ENCODE measurements around the gene ADD1. TPM values are rescaled to one million over a fixed set of nuclear protein-coding genes. Genes with fewer than 3 reads are reported as not detected.
A peak's percentile ranks its signal among the peaks of the same experiment; 100 is the strongest.

Gene ADD1
- total RNA-seq, 4 donors from 2014 or later, result 122 to 299 (median 196) TPM

DNA sequence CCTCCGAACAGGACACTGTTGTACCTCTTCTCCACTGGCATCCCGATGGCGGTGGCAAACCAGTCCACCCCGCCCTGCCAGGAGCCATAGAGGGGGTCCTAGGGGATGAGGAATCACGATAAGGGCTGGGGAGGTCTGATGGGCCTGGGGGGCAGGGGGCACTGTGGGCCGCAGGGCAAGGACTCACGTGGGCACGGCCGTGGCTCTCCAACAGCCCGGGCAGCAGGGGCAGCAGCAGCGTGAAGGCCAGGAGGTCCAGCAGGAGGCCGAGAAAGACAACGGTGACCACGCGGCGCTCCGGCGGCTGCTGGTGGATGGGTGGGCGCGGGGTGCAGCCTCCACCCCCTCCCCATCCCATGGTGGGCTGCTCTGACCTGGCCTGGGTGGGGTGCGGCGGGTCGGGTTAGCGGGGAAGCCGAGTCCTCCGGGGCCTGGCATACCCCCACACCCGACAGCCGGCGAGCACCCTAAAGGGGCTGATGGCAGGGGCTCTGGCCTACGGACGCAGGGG, 90.0 kb downstream of the ADD1 start:
- Histone ChIP-seq H3K9me3 (no peaks in the 10 kb centered on the region), H3K36me3 (peaks cover 44% of the 10 kb centered on the region), H3K27me3 (no peaks in the 10 kb centered on the region), H3K4me3 (peak overlapping the region; percentile 89), H3K4me1 (peaks cover 63% of the 10 kb centered on the region), H3K27ac (peak overlapping the region; percentile 89)
- TF ChIP-seq EP300 (IDR thresholded peaks at IDR 0.05), result no peak
- DNase-seq (ENCODE audit: low spot score in 2 of 2), result peak; percentile 80 to 83
- WGBS, result 30% methylated on average over 2 of the region's 31 CpGs

DNA sequence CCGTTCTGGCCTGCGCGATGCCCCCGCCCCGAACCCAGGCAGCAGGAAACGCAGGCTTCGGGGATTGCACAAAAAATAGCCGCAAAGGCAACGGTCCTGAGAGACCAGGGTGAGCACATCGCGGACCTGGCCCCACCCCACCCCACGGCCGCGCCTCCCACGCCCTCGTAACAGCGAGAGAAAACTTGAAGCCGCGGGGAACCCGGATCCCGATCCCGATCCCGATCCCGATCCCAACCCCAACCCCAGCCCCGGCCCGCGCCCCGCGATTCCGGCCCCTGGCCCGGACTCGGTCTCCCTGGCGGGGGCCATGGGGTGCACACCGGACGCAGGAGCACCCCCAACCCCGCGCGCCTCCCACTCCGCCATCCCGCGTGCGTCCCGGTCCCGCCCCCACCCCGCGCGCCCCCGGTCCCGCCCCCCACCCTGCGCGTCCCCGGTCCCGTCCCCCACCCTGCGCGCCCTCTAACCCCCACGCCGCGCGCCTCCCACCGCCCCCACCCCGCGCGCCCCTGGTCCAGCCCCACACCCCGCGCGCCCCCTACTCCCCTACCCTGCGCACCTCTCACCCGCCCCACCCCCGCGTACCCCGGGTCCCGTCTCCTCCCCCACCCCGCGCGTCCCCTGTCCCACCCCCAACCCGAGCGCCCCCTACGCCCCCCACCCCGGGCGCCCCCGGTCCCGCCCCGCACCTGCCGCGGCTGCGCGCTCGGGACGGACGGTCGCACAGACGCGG, 90.6 kb downstream of the ADD1 start:
- Histone ChIP-seq H3K36me3 (peaks cover 44% of the 10 kb centered on the region), H3K9me3 (no peaks in the 10 kb centered on the region), H3K4me1 (peaks cover 63% of the 10 kb centered on the region), H3K4me3 (peak overlapping the region; percentile 89), H3K27ac (peak overlapping the region; percentile 89), H3K27me3 (no peaks in the 10 kb centered on the region)
- peak; percentile 87 to 90 for DNase-seq (ENCODE audit: low spot score in 2 of 2)
- TF ChIP-seq POLR2AphosphoS5 (IDR thresholded peaks at IDR 0.05) (no peak), EP300 (IDR thresholded peaks at IDR 0.05) (no peak), POLR2A (IDR thresholded peaks at IDR 0.05) (no peak)
- TF ChIP-seq, protein P1, sequence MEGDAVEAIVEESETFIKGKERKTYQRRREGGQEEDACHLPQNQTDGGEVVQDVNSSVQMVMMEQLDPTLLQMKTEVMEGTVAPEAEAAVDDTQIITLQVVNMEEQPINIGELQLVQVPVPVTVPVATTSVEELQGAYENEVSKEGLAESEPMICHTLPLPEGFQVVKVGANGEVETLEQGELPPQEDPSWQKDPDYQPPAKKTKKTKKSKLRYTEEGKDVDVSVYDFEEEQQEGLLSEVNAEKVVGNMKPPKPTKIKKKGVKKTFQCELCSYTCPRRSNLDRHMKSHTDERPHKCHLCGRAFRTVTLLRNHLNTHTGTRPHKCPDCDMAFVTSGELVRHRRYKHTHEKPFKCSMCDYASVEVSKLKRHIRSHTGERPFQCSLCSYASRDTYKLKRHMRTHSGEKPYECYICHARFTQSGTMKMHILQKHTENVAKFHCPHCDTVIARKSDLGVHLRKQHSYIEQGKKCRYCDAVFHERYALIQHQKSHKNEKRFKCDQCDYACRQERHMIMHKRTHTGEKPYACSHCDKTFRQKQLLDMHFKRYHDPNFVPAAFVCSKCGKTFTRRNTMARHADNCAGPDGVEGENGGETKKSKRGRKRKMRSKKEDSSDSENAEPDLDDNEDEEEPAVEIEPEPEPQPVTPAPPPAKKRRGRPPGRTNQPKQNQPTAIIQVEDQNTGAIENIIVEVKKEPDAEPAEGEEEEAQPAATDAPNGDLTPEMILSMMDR (IDR thresholded peaks at IDR 0.05), result no peak
- 3% methylated on average over 24 of the region's 93 CpGs for WGBS

DNA sequence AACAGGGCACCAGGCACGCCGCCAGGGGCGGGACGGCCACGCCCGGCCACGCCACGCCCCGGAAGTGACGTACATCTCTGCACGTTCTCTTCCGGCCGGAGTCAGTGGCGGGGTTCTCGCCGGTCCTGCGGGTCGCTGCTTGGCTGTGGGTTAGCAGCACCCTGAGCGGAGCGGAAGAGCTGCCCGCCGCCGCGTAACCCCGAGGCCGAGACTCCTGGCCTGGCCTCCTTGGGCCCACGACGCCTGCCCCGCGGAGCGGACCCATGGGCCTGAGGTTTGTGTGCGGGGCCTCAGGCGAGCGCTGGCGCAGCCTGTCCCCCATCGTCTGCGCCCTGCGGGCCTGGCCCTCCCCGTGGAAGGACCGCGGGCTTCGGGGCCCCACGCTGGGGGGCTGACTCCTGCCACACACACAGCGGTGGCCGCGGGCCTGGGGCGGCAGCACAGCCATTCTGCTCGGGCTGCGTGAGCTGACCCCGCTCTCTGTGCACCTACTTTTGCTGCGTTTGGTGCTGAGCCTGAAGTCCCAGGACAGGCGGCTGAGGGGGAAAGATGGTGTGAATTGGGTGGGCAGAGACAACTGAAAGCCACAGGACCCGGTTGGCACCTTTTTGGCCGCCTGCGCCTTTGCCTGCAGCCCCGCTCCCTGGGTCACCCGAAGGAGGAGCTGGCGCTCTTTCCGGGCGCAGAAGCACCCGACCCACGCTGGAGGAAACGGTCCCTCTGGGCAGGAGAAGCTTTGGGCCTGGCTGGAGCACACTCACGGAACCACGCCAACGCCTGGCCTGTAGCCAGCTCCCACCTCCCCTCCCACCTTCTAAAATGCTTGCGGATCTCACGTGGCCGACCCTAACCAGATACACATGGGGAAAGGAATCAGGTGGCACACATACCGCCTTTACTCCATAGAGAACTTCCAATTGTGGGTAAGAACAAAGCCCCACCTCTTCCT, 91.4 kb downstream of the ADD1 start:
- peak overlapping the region; percentile 89 for H3K27ac ChIP-seq
- TF ChIP-seq POLR2AphosphoS5 (IDR thresholded peaks at IDR 0.05), result peak; percentile 74 to 92 (median 83)
- TF ChIP-seq, protein P1 (IDR thresholded peaks at IDR 0.05), result no peak
- peak; percentile 62 to 82 for TF ChIP-seq POLR2A (IDR thresholded peaks at IDR 0.05)
- no peak for TF ChIP-seq EP300 (IDR thresholded peaks at IDR 0.05)
- no peaks in the 10 kb centered on the region for H3K9me3 ChIP-seq
- peak; percentile 96 to 97 for DNase-seq (ENCODE audit: low spot score in 2 of 2)
- WGBS, result 0% methylated on average over 16 of the region's 70 CpGs
- peak overlapping the region; percentile 89 for H3K4me3 ChIP-seq
- H3K36me3 ChIP-seq, result peaks cover 44% of the 10 kb centered on the region
- H3K27me3 ChIP-seq, result no peaks in the 10 kb centered on the region
- H3K4me1 ChIP-seq, result peaks cover 63% of the 10 kb centered on the region

DNA sequence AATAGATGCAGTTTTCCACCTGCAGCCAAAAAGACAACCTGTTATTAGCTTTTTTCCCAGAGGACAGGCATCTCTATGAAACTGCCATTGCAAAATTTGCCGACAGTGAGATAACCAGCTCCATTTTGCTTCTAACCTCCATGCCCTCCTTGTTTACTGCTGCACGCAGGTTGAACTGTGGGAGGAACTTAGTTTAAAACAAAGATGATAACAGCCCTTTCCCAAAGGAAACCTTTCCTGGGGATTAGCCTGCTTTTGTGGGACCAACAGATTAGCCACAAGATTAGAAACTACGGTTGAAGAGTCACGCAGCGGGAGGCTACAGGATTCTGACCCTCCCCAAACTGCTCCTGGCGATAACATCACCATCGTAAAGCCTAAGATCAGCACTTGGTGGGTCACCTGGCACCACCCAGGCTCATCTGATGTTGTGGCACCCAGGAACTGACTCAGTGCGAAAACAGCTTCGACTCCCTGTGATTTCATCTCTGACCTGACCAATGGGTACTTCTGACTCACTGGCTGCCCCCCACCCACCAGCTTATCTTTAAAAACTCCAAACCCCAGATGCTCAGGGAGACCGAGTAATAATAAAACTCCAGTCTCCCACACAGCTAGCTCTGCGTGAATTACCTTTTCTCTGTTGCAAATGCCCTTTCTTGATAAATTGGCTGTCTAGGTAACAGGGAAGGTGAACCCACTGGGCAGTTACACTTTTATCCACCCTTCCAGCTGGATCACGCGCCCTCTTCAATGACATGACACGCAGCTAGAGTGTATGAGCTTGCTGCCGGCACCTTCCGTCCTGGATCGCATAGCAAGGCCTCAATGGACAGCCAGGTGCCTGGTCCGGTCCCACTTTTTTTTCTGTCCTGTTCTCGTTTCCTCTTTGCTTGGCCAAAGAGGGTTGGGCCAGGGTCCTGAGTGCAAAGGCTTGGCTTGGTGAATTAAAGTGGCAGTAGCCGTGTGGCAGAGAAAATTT, 92.4 kb downstream of the ADD1 start:
- TF ChIP-seq, protein P1 (IDR thresholded peaks at IDR 0.05), result no peak
- TF ChIP-seq POLR2A (IDR thresholded peaks at IDR 0.05), result no peak
- TF ChIP-seq POLR2AphosphoS5 (IDR thresholded peaks at IDR 0.05), result no peak
- no peak for TF ChIP-seq EP300 (IDR thresholded peaks at IDR 0.05)
- no peaks in the 10 kb centered on the region for H3K27me3 ChIP-seq
- 74% methylated on average over 20 of the region's 20 CpGs for WGBS
- peaks cover 44% of the 10 kb centered on the region for H3K36me3 ChIP-seq
- peak overlapping the region; percentile 89 for H3K4me3 ChIP-seq
- H3K9me3 ChIP-seq, result no peaks in the 10 kb centered on the region
- peaks cover 58% of the 10 kb centered on the region for H3K4me1 ChIP-seq
- H3K27ac ChIP-seq, result peak overlapping the region; percentile 89
- peak; percentile 60 to 78 for DNase-seq (ENCODE audit: low spot score in 2 of 2)

DNA sequence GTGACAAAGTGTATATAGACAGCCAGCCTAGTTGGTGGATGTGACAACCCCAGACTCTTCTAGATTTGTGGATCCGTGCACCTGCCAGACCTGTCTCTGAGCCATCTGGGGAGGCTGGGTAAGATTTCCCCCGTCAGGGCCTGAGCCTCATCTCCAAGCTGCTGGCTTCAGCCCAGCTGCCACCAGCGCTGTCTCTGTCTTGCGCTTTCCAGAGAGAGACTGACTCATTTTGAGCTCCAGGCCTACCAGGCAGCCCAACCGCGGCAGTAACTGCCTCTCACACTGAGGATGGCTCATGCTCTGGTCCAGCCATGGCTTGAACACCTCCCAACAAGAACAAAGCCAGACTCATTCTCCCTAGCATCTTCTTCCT, 93.1 kb downstream of the ADD1 start:
- peaks cover 52% of the 10 kb centered on the region for H3K4me1 ChIP-seq
- peaks cover 46% of the 10 kb centered on the region for H3K36me3 ChIP-seq
- 37% methylated on average over 4 of the region's 6 CpGs for WGBS
- H3K9me3 ChIP-seq, result no peaks in the 10 kb centered on the region
- H3K27ac ChIP-seq, result peak overlapping the region; percentile 58
- H3K27me3 ChIP-seq, result no peaks in the 10 kb centered on the region
- TF ChIP-seq EP300 (IDR thresholded peaks at IDR 0.05), result no peak
- TF ChIP-seq, protein P1 (IDR thresholded peaks at IDR 0.05), result no peak
- TF ChIP-seq POLR2AphosphoS5 (IDR thresholded peaks at IDR 0.05), result no peak
- no peak for TF ChIP-seq POLR2A (IDR thresholded peaks at IDR 0.05)
- DNase-seq (ENCODE audit: low spot score in 2 of 2), result peak; percentile 52 to 71
- peak overlapping the region; percentile 1 for H3K4me3 ChIP-seq

Measured in suprapubic skin (tissue), 4 donors.